HG03354 (cell line): ENCODE measurements around the gene TNFAIP2.
A peak's percentile ranks its signal among the peaks of the same experiment; 100 is the strongest.
"Not testable (repeated sequence)": the region's sequence is repeated elsewhere in the genome, so short reads cannot be mapped to it uniquely, and the experiment has no call there.

Source experiments
- ATAC-seq: cut with Tn5 transposase; IDR thresholded peaks from one replicate; pipeline ENCODE4 v1.9.1; 2021; ENCODE audit warnings: mild to moderate bottlenecking; ENCODE audit not compliant: unreplicated experiment, poor library complexity, severe bottlenecking

Gene TNFAIP2

GRCh38 chr14:103104654-103105452 lies 18.4 kb upstream of the TNFAIP2 start:
- ATAC-seq, result peak; percentile 64

GRCh38 chr14:103105580-103106150 lies 17.6 kb upstream of the TNFAIP2 start:
- no peak for ATAC-seq

- ATAC-seq, result no peak
These were observed 15.8 kb upstream of the TNFAIP2 start for GRCh38 chr14:103107455-103107854.

- no peak for ATAC-seq
These were observed 15.1 kb upstream of the TNFAIP2 start for GRCh38 chr14:103107941-103108748.

GRCh38 chr14:103108749-103109207 lies 14.5 kb upstream of the TNFAIP2 start:
- ATAC-seq, result peak; percentile 39

GRCh38 chr14:103109535-103110441 lies 13.5 kb upstream of the TNFAIP2 start:
- ATAC-seq, result no peak

- no peak for ATAC-seq
These were observed 12.5 kb upstream of the TNFAIP2 start for GRCh38 chr14:103110681-103111231.

GRCh38 chr14:103111232-103111868 lies 11.9 kb upstream of the TNFAIP2 start:
- ATAC-seq, result no peak

GRCh38 chr14:103112400-103113243 lies 10.6 kb upstream of the TNFAIP2 start:
- no peak for ATAC-seq

GRCh38 chr14:103113303-103113702 lies 10.0 kb upstream of the TNFAIP2 start:
- no peak for ATAC-seq

- no peak for ATAC-seq
These were observed 9.5 kb upstream of the TNFAIP2 start for GRCh38 chr14:103113774-103114173.

- ATAC-seq, result not testable (repeated sequence)
These were observed 8.1 kb upstream of the TNFAIP2 start for GRCh38 chr14:103115086-103115679.

GRCh38 chr14:103115845-103116572 lies 7.3 kb upstream of the TNFAIP2 start:
- ATAC-seq, result no peak

GRCh38 chr14:103116636-103117035 lies 6.6 kb upstream of the TNFAIP2 start:
- no peak for ATAC-seq

GRCh38 chr14:103117499-103117898 lies 5.8 kb upstream of the TNFAIP2 start:
- not testable (repeated sequence) for ATAC-seq

GRCh38 chr14:103118018-103118662 lies 5.1 kb upstream of the TNFAIP2 start:
- no peak for ATAC-seq
